Spleen (tissue), 11 donors: ENCODE measurements around the gene NHERF2. TPM values are rescaled to one million over a fixed set of nuclear protein-coding genes. Genes with fewer than 3 reads are reported as not detected.
A peak's percentile ranks its signal among the peaks of the same experiment; 100 is the strongest.

Experiments used
- DNase-seq: peaks from one replicate; pipeline ENCODE4 v3.0.0-alpha.2; 2020
- H3K27ac ChIP-seq, 8 donors: fragments of 200-600 bp; sonication (generic) in 7 of 8; 1 replicate in 4 of 8; 2 replicates in 4 of 8; pipeline versions ENCODE4 v1.5.0 to v1.8.0; 2016 to 2021; ENCODE audit warnings: inconsistent platforms in 4 of 8, mild to moderate bottlenecking in 4 of 8, moderate library complexity in 1 of 8
- H3K27me3 ChIP-seq, 7 donors: fragments of 200-600 bp; sonication (generic) in 6 of 7; replicated peaks in 1 of 7; 1 replicate in 4 of 7; 2 replicates in 3 of 7; pipeline versions ENCODE4 v1.5.0 to v1.8.0; 2016 to 2021; ENCODE audit warnings: inconsistent platforms in 3 of 7, mild to moderate bottlenecking in 1 of 7
- H3K36me3 ChIP-seq, 6 donors: fragments of 200-600 bp; sonication (generic) in 5 of 6; 1 replicate in 4 of 6; 2 replicates in 2 of 6; pipeline versions ENCODE4 v1.5.0 to v1.8.0; 2016 to 2021; ENCODE audit warnings: inconsistent platforms in 2 of 6
- H3K4me1 ChIP-seq, 6 donors: fragments of 200-600 bp; sonication (generic) in 5 of 6; 1 replicate in 3 of 6; 2 replicates in 3 of 6; pipeline versions ENCODE4 v1.5.0 to v1.8.0; 2016 to 2021; ENCODE audit warnings: inconsistent platforms in 3 of 6
- H3K4me3 ChIP-seq, 8 donors: fragments of 200-600 bp; sonication (generic) in 7 of 8; 1 replicate in 4 of 8; 2 replicates in 4 of 8; pipeline versions ENCODE4 v1.5.0 to v1.8.0; 2016 to 2021; ENCODE audit warnings: inconsistent platforms in 4 of 8, mild to moderate bottlenecking in 4 of 8, moderate library complexity in 2 of 8
- H3K9me3 ChIP-seq, 8 donors: fragments of 200-600 bp; sonication (generic) in 7 of 8; 1 replicate in 4 of 8; 2 replicates in 4 of 8; pipeline versions ENCODE4 v1.5.0 to v1.8.0; 2016 to 2021; ENCODE audit warnings: inconsistent platforms in 4 of 8
- CTCF ChIP-seq, 11 experiments: fragments of 200-600 bp in 7 of 11; fragments of 450-650 bp in 4 of 11; sonication (generic) in 4 of 11; IDR thresholded peaks in 8 of 11; conservative IDR thresholded peaks in 3 of 11; 1 replicate in 7 of 11; 2 replicates in 4 of 11; pipeline versions ENCODE4 v1.4.0 to v1.8.0; 2016 to 2021; ENCODE audit warnings: antibody characterized with exemption in 11 of 11, inconsistent platforms in 4 of 11, mild to moderate bottlenecking in 1 of 11
- POLR2A ChIP-seq, 3 donors: fragments of 450-650 bp; IDR thresholded peaks; one replicate each; pipeline ENCODE4 v1.5.1; 2017; ENCODE audit warnings: antibody characterized with exemption in 3 of 3, mild to moderate bottlenecking in 1 of 3
- POLR2AphosphoS5 ChIP-seq, 3 donors: sonication (generic); formaldehyde crosslinking; IDR thresholded peaks; one replicate each; pipeline ENCODE4 v1.5.1; 2017; ENCODE audit warnings: antibody characterized with exemption in 3 of 3
- WGBS, 5 donors: extraction: QIAGEN DNeasy Blood & Tissue Kit in 3 of 5; methylation state at CpG; one replicate each; pipeline versions ENCODE4 v1.1.5 to v1.1.7; 2013 to 2018; 5-methylcytosine and 5-hydroxymethylcytosine counted together
- intact Hi-C: fragments of 100-400 bp; cut with DNase I; formaldehyde crosslinking; loops from one replicate; pipeline ENCODE4 v1.15.0; 2023; ENCODE audit warnings: low total_unique reads
- polyA plus RNA-seq, 3 donors: library from polyadenylated mRNA; stranded (reverse); fragments of 200-250 nt; gene quantifications; one replicate each; pipeline ENCODE4 v1.2.1, GENCODE V29; 2013
- total RNA-seq, 7 donors: library from RNA; depleted of rRNA in 3 of 7; stranded (reverse); fragments of >200 nt in 3 of 7; fragmentation: NEBNext Ultra II Directional in 4 of 7; extraction: Animal tissue kit (Norgen Biotek cat#: 25700) in 4 of 7; gene quantifications; one replicate each; pipeline versions ENCODE4 v1.1.0 to v1.2.1, GENCODE V29; 2016 to 2021
- donor health status: healthy with polysubstance abuse.
- donor health status: DM: no; HTN: no; CAD: no; lungs with moderate emphysema.
- donor health status: DM: no; HTN: no; CAD: no.
- donor health status: Bipolar disorder and iron deficiency.
- donor health status: healthy.
- donor health status: DM: no; HTN: no; CAD: no.
- donor health status: DM: yes; HTN: yes; CAD: no.

Gene NHERF2
- total and polyA plus RNA-seq, 10 donors = 62.4 to 218 (median 112) TPM

DNA sequence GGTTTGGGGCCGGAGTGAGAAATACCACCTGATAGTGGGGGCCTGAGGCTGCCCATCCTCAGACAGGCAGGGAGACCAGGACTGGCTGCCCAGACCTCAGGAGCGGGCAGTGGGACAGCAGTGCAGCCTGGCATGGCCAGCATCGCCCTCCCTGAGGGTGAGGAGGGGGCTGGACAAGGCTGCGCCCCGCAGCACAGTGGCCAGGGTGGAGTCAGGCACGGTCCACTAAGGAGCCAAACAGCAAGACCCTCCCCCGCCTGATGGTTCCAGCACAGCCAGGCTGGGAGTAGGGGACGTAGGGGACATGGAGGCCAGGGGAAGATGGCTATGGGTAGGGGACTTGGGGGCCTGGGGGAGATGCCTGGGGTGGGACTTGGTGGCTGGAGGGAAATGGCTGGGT lies 20.4 kb upstream of the NHERF2 start:
- WGBS, 5 donors = 83 to 97% (median 89%) methylated on average over 8 of the region's 8 CpGs
- H3K9me3 ChIP-seq = no peaks in the 10 kb centered on the region
- no peak overlapping the region for H3K4me3 ChIP-seq
- H3K36me3 ChIP-seq = peaks cover 5 to 42% (median 22%) of the 10 kb centered on the region in 6 donors
- no peaks in the 10 kb centered on the region for H3K27me3 ChIP-seq
- intact Hi-C loops = no loop called here
- peaks cover 54 to 76% (median 69%) of the 10 kb centered on the region in 6 donors for H3K4me1 ChIP-seq
- TF ChIP-seq POLR2AphosphoS5 (IDR thresholded peaks at IDR 0.05) (no peak), POLR2A (IDR thresholded peaks at IDR 0.05) (no peak), CTCF (IDR thresholded peaks at IDR 0.05 in 8 of 11, conservative IDR thresholded peaks at IDR 0.05 in 3 of 11) (no peak)
- peak; percentile 65 for DNase-seq
- H3K27ac ChIP-seq = peak overlapping the region in 5 of 8 donors; percentile 23 to 95 (median 93)

- no peak for TF ChIP-seq POLR2A (IDR thresholded peaks at IDR 0.05)
- no peak for TF ChIP-seq CTCF (IDR thresholded peaks at IDR 0.05 in 8 of 11, conservative IDR thresholded peaks at IDR 0.05 in 3 of 11)
- no peak for TF ChIP-seq POLR2AphosphoS5 (IDR thresholded peaks at IDR 0.05)
- peak overlapping the region in 5 of 8 donors; percentile 89 to 95 (median 94) for H3K27ac ChIP-seq
- 62 to 77% (median 75%) methylated on average over 12 to 16 of the region's 16 CpGs for WGBS, 5 donors
- H3K36me3 ChIP-seq = peaks cover 5 to 32% (median 13%) of the 10 kb centered on the region in 6 donors
- peak overlapping the region in 5 of 8 donors; percentile 69 to 97 (median 90) for H3K4me3 ChIP-seq
- H3K9me3 ChIP-seq = no peaks in the 10 kb centered on the region
- intact Hi-C loops = no loop called here
- DNase-seq = peak; percentile 74
- peaks cover 54 to 76% (median 69%) of the 10 kb centered on the region in 6 donors for H3K4me1 ChIP-seq
- H3K27me3 ChIP-seq = no peaks in the 10 kb centered on the region
These were observed 19.4 kb upstream of the NHERF2 start for GRCh38 chr16:2007081-2007836.

GRCh38 chr16:2008009-2008526 lies 18.6 kb upstream of the NHERF2 start:
- Histone ChIP-seq H3K4me3 (peak overlapping the region; percentile 50 to 97 (median 88)), H3K27me3 (no peaks in the 10 kb centered on the region)
- 12 to 26% (median 16%) methylated on average over 15 of the region's 15 CpGs for WGBS, 5 donors

More at GRCh38 chr16:2008009-2008526, 18.6 kb upstream of the NHERF2 start:
- intact Hi-C loops = no loop called here
- H3K9me3 ChIP-seq = no peaks in the 10 kb centered on the region
- peak overlapping the region in 7 of 8 donors; percentile 88 to 95 (median 93) for H3K27ac ChIP-seq
- H3K36me3 ChIP-seq = peaks cover 2 to 24% (median 5%) of the 10 kb centered on the region in 6 donors
- DNase-seq = peak; percentile 79
- H3K4me1 ChIP-seq = peaks cover 54 to 73% (median 69%) of the 10 kb centered on the region in 6 donors
- TF ChIP-seq CTCF (IDR thresholded peaks at IDR 0.05 in 8 of 11, conservative IDR thresholded peaks at IDR 0.05 in 3 of 11) = no peak
- TF ChIP-seq POLR2AphosphoS5 (IDR thresholded peaks at IDR 0.05) = peak in 2 of 3 donors; percentile 38 to 48
